GM21360 (cell line): ENCODE data around the gene NACC2.
"Not testable (repeated sequence)": the region's sequence is repeated elsewhere in the genome, so short reads cannot be mapped to it uniquely, and the experiment has no call there.

Experiments
- ATAC-seq: cut with Tn5 transposase; IDR thresholded peaks from one replicate; pipeline ENCODE4 v1.9.1; 2021; ENCODE audit warnings: mild to moderate bottlenecking, moderate library complexity; ENCODE audit not compliant: unreplicated experiment

The NACC2 gene

GRCh38 chr9:136048560-136049411 lies 46.3 kb downstream of the NACC2 start:
- ATAC-seq = no peak

- ATAC-seq = no peak
These were observed 47.1 kb downstream of the NACC2 start for GRCh38 chr9:136047775-136048559.

- no peak for ATAC-seq
These were observed 47.9 kb downstream of the NACC2 start for GRCh38 chr9:136047076-136047774.

GRCh38 chr9:136046554-136046920 lies 48.6 kb downstream of the NACC2 start:
- no peak for ATAC-seq

GRCh38 chr9:136045595-136046553 lies 49.2 kb downstream of the NACC2 start:
- ATAC-seq = no peak

- ATAC-seq = no peak
These were observed 50.0 kb downstream of the NACC2 start for GRCh38 chr9:136044971-136045594.

- no peak for ATAC-seq
These were observed 50.7 kb downstream of the NACC2 start for GRCh38 chr9:136044207-136044970.

- no peak for ATAC-seq
These were observed 51.6 kb downstream of the NACC2 start for GRCh38 chr9:136043441-136043991.

GRCh38 chr9:136042541-136042940 lies 52.5 kb downstream of the NACC2 start:
- ATAC-seq = no peak

GRCh38 chr9:136040848-136041247 lies 54.2 kb downstream of the NACC2 start:
- not testable (repeated sequence) for ATAC-seq

GRCh38 chr9:136039488-136039887 lies 55.6 kb downstream of the NACC2 start:
- ATAC-seq = no peak

- no peak for ATAC-seq
These were observed 58.2 kb downstream of the NACC2 start for GRCh38 chr9:136036848-136037247.

- no peak for ATAC-seq
These were observed 59.0 kb downstream of the NACC2 start for GRCh38 chr9:136036050-136036449.

GRCh38 chr9:136031741-136032730 lies 63.1 kb downstream of the NACC2 start:
- ATAC-seq = no peak

GRCh38 chr9:136031094-136031493 lies 64.0 kb downstream of the NACC2 start:
- no peak for ATAC-seq

GRCh38 chr9:136029556-136029955 lies 65.5 kb downstream of the NACC2 start:
- no peak for ATAC-seq

GRCh38 chr9:136028760-136029470 lies 66.2 kb downstream of the NACC2 start:
- ATAC-seq = no peak
